ENCODE data around the gene HSPA6. TPM values are rescaled to one million over a fixed set of nuclear protein-coding genes. Genes with fewer than 3 reads are reported as not detected.
"Not testable (repeated sequence)": the region's sequence is repeated elsewhere in the genome, so short reads cannot be mapped to it uniquely, and the experiment has no call there.

HSPA6 gene
- polyA plus RNA-seq (2012; ENCODE audit: missing spikeins): 0.66 TPM

GRCh38 chr1:161523817-161524741, at the start of gene HSPA6:
HSPA6 (plus strand) TSS chr1:161524540; CDS start chr1:161524659, 119 bp downstream.
- FAIRE-seq (peak; percentile 40), DNase-seq (ENCODE audit: insufficient read length) (peak; percentile 63)

GRCh38 chr1:161477711-161478110, 46.6 kb upstream of the HSPA6 start:
- FAIRE-seq; DNase-seq (ENCODE audit: insufficient read length): not testable (repeated sequence)

- FAIRE-seq: no peak
- DNase-seq (ENCODE audit: insufficient read length): no peak
- no peak for TF ChIP-seq TAF1 (IDR thresholded peaks at IDR 0.05; ENCODE audit: borderline replicate concordance, low read depth, low read length)
- no peak for TF ChIP-seq POLR2A (IDR thresholded peaks at IDR 0.05; ENCODE audit: low read depth, low read length)
Observed at GRCh38 chr1:161478985-161479384, 45.4 kb upstream of the HSPA6 start.

DNA sequence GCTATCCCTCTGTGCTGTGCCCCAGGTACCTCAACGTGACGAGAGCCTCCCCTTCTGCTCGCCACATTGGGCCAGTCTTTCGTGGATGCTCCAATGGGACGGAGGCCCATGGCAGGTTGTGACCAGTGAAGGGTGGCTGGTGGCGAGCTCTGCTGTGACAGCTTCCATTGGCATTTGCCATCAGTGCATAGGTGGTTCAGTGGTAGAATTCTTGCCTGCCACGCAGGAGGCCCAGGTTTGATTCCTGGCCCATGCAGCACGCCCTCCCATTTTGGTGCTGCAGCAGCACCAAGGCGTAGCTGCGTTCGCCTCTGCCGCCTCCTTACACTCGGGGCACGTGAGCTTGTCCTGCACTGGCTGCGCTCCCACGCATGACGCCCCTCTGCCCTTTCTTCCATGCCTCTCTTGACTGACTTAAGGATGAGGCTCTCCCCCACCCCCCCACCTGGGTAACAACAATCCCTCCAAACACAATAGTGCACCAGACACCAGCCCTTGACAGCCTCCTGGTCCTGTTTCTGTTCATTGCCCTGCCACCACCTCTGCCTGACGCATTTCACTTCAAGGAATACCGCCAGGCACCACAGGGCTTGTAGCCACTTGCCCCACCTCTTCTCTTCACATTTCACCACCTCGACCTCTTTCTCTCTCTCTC, 43.8 kb upstream of the HSPA6 start:
- DNase-seq (ENCODE audit: insufficient read length) (no peak), FAIRE-seq (no peak)
- TF ChIP-seq POLR2A (IDR thresholded peaks at IDR 0.05; ENCODE audit: low read depth, low read length): no peak

DNA sequence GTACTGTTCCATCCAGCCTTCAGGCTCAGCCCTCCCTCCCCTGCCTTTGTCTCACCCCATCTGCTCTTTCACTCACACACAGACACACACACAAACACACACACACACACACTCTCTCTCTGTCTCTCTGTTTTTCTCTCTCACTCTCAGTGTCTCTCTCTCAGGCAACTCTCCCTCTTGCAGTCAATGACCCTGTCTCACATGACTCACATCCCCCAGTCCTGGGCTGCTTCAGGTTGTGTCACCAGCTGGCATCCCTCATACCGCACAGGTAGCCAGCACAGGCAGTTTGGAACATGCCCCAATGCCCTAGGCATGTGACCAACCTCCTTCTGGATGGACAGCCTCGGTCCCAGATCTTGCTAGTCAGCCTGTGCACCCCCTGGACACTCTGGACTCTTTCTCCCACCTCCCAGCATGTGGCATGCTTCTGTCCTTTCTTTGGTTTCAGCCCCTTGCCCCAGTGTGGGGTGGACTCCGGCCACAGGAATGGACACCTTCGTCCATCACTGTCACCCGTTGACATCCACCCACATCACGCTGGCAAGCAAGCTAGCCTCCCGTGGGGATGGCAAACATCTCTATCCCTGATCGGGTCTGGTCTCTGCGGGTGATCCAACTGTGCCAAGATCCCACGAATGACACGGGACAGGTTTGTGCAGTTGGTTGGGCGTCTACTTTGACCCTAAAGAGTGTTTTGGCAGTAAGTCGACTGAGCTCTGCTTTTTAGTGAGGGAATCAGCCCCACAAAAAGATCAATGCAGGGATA, 42.5 kb upstream of the HSPA6 start:
- no peak for TF ChIP-seq TAF1 (IDR thresholded peaks at IDR 0.05; ENCODE audit: borderline replicate concordance, low read depth, low read length)
- no peak for TF ChIP-seq POLR2A (IDR thresholded peaks at IDR 0.05; ENCODE audit: low read depth, low read length)
- no peak for TF ChIP-seq POLR2AphosphoS5 (IDR thresholded peaks at IDR 0.05; ENCODE audit: low read depth, low read length)
- FAIRE-seq (no peak), DNase-seq (ENCODE audit: insufficient read length) (no peak)

DNA sequence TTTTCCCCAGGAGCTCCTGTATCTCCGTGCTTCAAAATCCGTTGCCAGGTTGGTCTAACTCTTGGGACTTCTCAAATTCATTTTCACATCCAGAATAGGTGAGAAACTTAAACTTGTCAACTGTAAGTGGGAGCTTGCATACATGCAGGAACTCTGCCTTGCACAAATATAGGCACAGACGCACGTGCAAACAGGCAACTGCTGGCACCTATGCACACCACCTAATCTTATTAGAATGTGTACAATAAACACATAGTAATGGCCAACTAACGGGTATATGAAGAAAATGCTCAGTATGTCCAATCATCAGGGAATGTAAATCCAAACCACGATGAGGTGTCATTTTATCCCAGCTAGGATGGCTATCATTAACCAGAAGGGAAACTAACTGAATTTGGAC, 41.7 kb upstream of the HSPA6 start:
- DNase-seq (ENCODE audit: insufficient read length) (no peak), FAIRE-seq (no peak)
- TF ChIP-seq POLR2A (IDR thresholded peaks at IDR 0.05; ENCODE audit: low read depth, low read length) (no peak), TAF1 (IDR thresholded peaks at IDR 0.05; ENCODE audit: borderline replicate concordance, low read depth, low read length) (no peak), POLR2AphosphoS5 (IDR thresholded peaks at IDR 0.05; ENCODE audit: low read depth, low read length) (no peak)

DNA sequence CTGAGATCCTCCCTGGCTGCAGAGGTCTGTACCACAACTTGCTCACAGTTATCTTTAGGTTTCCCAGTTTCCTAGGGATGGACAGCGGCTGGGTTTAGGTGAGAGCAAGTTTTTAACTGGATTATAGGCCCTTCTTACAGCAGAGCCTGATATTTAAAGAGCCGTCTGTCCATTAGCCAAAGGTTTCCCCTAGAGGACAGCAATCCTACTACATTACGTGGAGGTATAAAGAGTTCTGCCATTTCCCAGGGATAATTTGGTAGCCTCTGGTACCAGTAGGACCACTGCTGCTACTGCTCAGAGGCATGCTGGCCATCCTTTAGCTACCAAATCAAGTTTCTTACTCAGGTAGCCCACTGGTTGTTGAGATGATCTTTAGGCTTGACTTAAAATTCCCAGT, 41.0 kb upstream of the HSPA6 start:
- TF ChIP-seq TAF1 (IDR thresholded peaks at IDR 0.05; ENCODE audit: borderline replicate concordance, low read depth, low read length): no peak
- DNase-seq (ENCODE audit: insufficient read length) (no peak), FAIRE-seq (no peak)

GRCh38 chr1:161484613-161485012, 39.7 kb upstream of the HSPA6 start:
- FAIRE-seq (no peak), DNase-seq (ENCODE audit: insufficient read length) (no peak)
- TF ChIP-seq TAF1 (IDR thresholded peaks at IDR 0.05; ENCODE audit: borderline replicate concordance, low read depth, low read length): no peak
- no peak for TF ChIP-seq POLR2AphosphoS5 (IDR thresholded peaks at IDR 0.05; ENCODE audit: low read depth, low read length)

- DNase-seq (ENCODE audit: insufficient read length) (no peak), FAIRE-seq (peak; percentile 66)
- TF ChIP-seq TAF1 (IDR thresholded peaks at IDR 0.05; ENCODE audit: borderline replicate concordance, low read depth, low read length) (no peak), POLR2A (IDR thresholded peaks at IDR 0.05; ENCODE audit: low read depth, low read length) (no peak), POLR2AphosphoS5 (IDR thresholded peaks at IDR 0.05; ENCODE audit: low read depth, low read length) (no peak)
Observed at GRCh38 chr1:161486806-161487741, 37.3 kb upstream of the HSPA6 start.

DNA sequence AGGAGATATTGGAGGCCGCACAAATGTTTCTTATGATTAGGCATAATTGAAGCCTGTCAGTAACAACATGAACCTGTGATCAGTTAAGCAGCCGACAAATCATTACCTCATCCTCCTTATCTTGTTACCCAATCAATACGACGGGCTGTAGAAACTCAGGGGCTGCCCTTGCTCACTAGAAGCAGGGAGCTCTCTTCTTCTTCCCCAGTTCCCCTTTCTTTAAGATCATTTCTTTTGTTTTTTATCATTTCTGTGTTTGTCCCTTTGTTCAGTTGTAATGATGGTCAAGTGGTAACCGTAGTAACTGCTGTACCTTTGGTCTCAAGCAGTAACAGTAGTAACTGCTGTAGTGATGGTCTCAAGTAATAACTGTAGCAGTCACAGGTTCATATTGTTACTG, 32.9 kb upstream of the HSPA6 start:
- DNase-seq (ENCODE audit: insufficient read length): no peak
- FAIRE-seq: no peak
- TF ChIP-seq POLR2AphosphoS5 (IDR thresholded peaks at IDR 0.05; ENCODE audit: low read depth, low read length) (no peak), POLR2A (IDR thresholded peaks at IDR 0.05; ENCODE audit: low read depth, low read length) (no peak), TAF1 (IDR thresholded peaks at IDR 0.05; ENCODE audit: borderline replicate concordance, low read depth, low read length) (no peak)

- FAIRE-seq: no peak
- TF ChIP-seq POLR2AphosphoS5 (IDR thresholded peaks at IDR 0.05; ENCODE audit: low read depth, low read length): no peak
- no peak for TF ChIP-seq POLR2A (IDR thresholded peaks at IDR 0.05; ENCODE audit: low read depth, low read length)
- no peak for TF ChIP-seq TAF1 (IDR thresholded peaks at IDR 0.05; ENCODE audit: borderline replicate concordance, low read depth, low read length)
- no peak for DNase-seq (ENCODE audit: insufficient read length)
Observed at GRCh38 chr1:161492827-161493226, 31.5 kb upstream of the HSPA6 start.

Measured in GM12892 (cell line).